WTC11 (cell line): ENCODE measurements around the gene PROCR. TPM values are rescaled to one million over a fixed set of nuclear protein-coding genes. Genes with fewer than 3 reads are reported as not detected.
A peak's percentile ranks its signal among the peaks of the same experiment; 100 is the strongest.
"Not testable (repeated sequence)": the region's sequence is repeated elsewhere in the genome, so short reads cannot be mapped to it uniquely, and the experiment has no call there.

Source experiments
- ATAC-seq: fragments of 200-7000 bp; cut with Tn5 transposase; 2 replicates; pipeline ENCODE4 v1.10.0; 2021; ENCODE audit warnings: mild to moderate bottlenecking, moderate library complexity
- CTCF ChIA-PET: fragments of 300-600 bp; sonication (Branson Sonifier 250); formaldehyde crosslinking; loops from one replicate; lab custom pipeline; 2021; ENCODE audit warnings: antibody characterized with exemption; lab: Charles Lee
- POLR2A ChIA-PET: fragments of 350-600 bp; sonication (Branson Sonifier 250); formaldehyde crosslinking; loops from one replicate; lab custom pipeline; 2021; ENCODE audit warnings: antibody characterized with exemption; lab: Charles Lee
- DNase-seq: peaks from one replicate; pipeline ENCODE4 v3.0.0; 2021; ENCODE audit warnings: low spot score
- H3K27ac Mint-ChIP-seq: 2 replicates; pipeline ENCODE4 v1.8.0; 2021; ENCODE audit warnings: mixed read lengths
- H3K27me3 Mint-ChIP-seq: 2 replicates; pipeline ENCODE4 v1.8.0; 2021; ENCODE audit warnings: low read depth, mild to moderate bottlenecking, moderate library complexity, mixed read lengths
- H3K36me3 Mint-ChIP-seq: 2 replicates; pipeline ENCODE4 v1.8.0; 2021; ENCODE audit warnings: mixed read lengths
- H3K4me1 Mint-ChIP-seq: 2 replicates; pipeline ENCODE4 v1.8.0; 2022; ENCODE audit warnings: mixed read lengths
- H3K4me3 Mint-ChIP-seq: 2 replicates; pipeline ENCODE4 v1.8.0; 2021; ENCODE audit warnings: mild to moderate bottlenecking, moderate library complexity, mixed read lengths
- H3K9me3 Mint-ChIP-seq: 2 replicates; pipeline ENCODE4 v1.8.0; 2021; ENCODE audit warnings: mixed read lengths
- ARID4B ChIP-seq: sonication (generic); formaldehyde crosslinking; IDR thresholded peaks from 2 replicates; pipeline ENCODE4 v1.8.0; 2023; ENCODE audit warnings: missing genetic modification reagents, mild to moderate bottlenecking, borderline replicate concordance
- CREB1 ChIP-seq: sonication (generic); formaldehyde crosslinking; IDR thresholded peaks from 2 replicates; pipeline ENCODE4 v1.8.0; 2023; ENCODE audit warnings: mild to moderate bottlenecking, missing genetic modification reagents
- HMGA2 ChIP-seq: fragments of 250-450 bp; sonication (Bioruptor Pico); IDR thresholded peaks from 2 replicates; pipeline ENCODE4 v1.4.0; 2021; ENCODE audit warnings: mild to moderate bottlenecking, moderate library complexity
- MXD4 ChIP-seq: fragments of 250-450 bp; sonication (Bioruptor Pico); IDR thresholded peaks from 2 replicates; pipeline ENCODE4 v1.8.0; 2021; ENCODE audit warnings: mild to moderate bottlenecking, moderate library complexity, borderline replicate concordance
- NR1H2 ChIP-seq: sonication (generic); formaldehyde crosslinking; IDR thresholded peaks from 2 replicates; pipeline ENCODE4 v1.9.0; 2021; ENCODE audit warnings: mild to moderate bottlenecking, moderate library complexity, missing genetic modification reagents
- SOX15 ChIP-seq: fragments of 250-450 bp; sonication (Bioruptor Pico); IDR thresholded peaks from 2 replicates; pipeline ENCODE4 v1.9.0; 2021; ENCODE audit warnings: mild to moderate bottlenecking
- SP1 ChIP-seq: sonication (generic); formaldehyde crosslinking; conservative IDR thresholded peaks from 2 replicates; pipeline ENCODE4 v1.8.1; 2022; ENCODE audit warnings: missing genetic modification reagents
- TEAD1 ChIP-seq: sonication (generic); formaldehyde crosslinking; IDR thresholded peaks from 2 replicates; pipeline ENCODE4 v1.8.0; 2022; ENCODE audit warnings: mild to moderate bottlenecking, missing genetic modification reagents
- ZBTB21 ChIP-seq: sonication (generic); formaldehyde crosslinking; IDR thresholded peaks from 2 replicates; pipeline ENCODE4 v1.8.1; 2023; ENCODE audit warnings: mild to moderate bottlenecking, missing genetic modification reagents, borderline replicate concordance
- ZNF121 ChIP-seq: sonication (generic); formaldehyde crosslinking; IDR thresholded peaks from 2 replicates; pipeline ENCODE4 v1.8.0; 2023; ENCODE audit warnings: missing genetic modification reagents
- ZNF281 ChIP-seq: sonication (generic); formaldehyde crosslinking; IDR thresholded peaks from 2 replicates; pipeline ENCODE4 v1.8.0; 2023; ENCODE audit warnings: mild to moderate bottlenecking, missing genetic modification reagents
- total RNA-seq: library from RNA; stranded (reverse); gene quantifications from 3 replicates; pipeline ENCODE4 v1.2.3, GENCODE V29; 2021

PROCR gene
- total RNA-seq, 1 experiment from 2014 or later, result 29.7 TPM

GRCh38 chr20:35156978-35157377, 14.9 kb upstream of the PROCR start (continued):
- no peak for TF ChIP-seq ARID4B
- TF ChIP-seq SP1, result no peak
- no peak for TF ChIP-seq TEAD1
- TF ChIP-seq NR1H2 (CRISPR knock-in tag), result no peak
- TF ChIP-seq ZNF121, result no peak
- no peak for TF ChIP-seq CREB1 (CRISPR knock-in tag)
- TF ChIP-seq HMGA2 (CRISPR knock-in tag), result no peak
- no peak for TF ChIP-seq ZNF281
- no peak for TF ChIP-seq ZBTB21 (CRISPR knock-in tag)
- TF ChIP-seq SOX15 (CRISPR knock-in tag), result no peak

GRCh38 chr20:35160341-35160740, 11.5 kb upstream of the PROCR start:
- H3K9me3 Mint-ChIP-seq, result peaks cover 24% of the 10 kb centered on the region
- H3K27ac Mint-ChIP-seq, POLR2A ChIA-PET, H3K4me1 Mint-ChIP-seq, H3K4me3 Mint-ChIP-seq, DNase-seq, H3K27me3 Mint-ChIP-seq, ATAC-seq, H3K36me3 Mint-ChIP-seq: not testable (repeated sequence)
- CTCF ChIA-PET, result interaction anchor here (1.3 kb wide), 1 partner anchor 64 kb away, joined by 6 read pairs; no protein-coding TSS in a partner anchor

- POLR2A ChIA-PET, H3K4me3 Mint-ChIP-seq: not testable (repeated sequence)
Observed at GRCh38 chr20:35164531-35164930, 7.3 kb upstream of the PROCR start.

GRCh38 chr20:35165221-35166185, 6.4 kb upstream of the PROCR start:
- Mint-ChIP-seq H3K9me3 (peaks cover 23% of the 10 kb centered on the region), H3K4me3 (no peak overlapping the region), H3K36me3 (peaks cover 3% of the 10 kb centered on the region; the same call in 1 of the 2 replicates), H3K27ac (peak overlapping the region; percentile 90; the same call in 1 of the 2 replicates), H3K4me1 (peaks cover 20% of the 10 kb centered on the region), H3K27me3 (no peaks in the 10 kb centered on the region; the same call in 1 of the 2 replicates)
- CTCF ChIA-PET, result interaction anchor here (0.6 to 2.8 kb wide), 3 partner anchors 19 to 95 kb away, joined by 3 to 37 read pairs (median 11); partner anchors contain the start of gene EDEM2
- POLR2A ChIA-PET, result interaction anchor here (1.0 to 1.6 kb wide), 2 partner anchors 18 to 1676 kb away, joined by 3 to 9 read pairs; partner anchors contain the start of genes CBFA2T2 and EDEM2
- no peak for ATAC-seq
- TF ChIP-seq MXD4 (CRISPR knock-in tag), result no peak
- no peak for DNase-seq

More at GRCh38 chr20:35164531-35164930, 7.3 kb upstream of the PROCR start:
- DNase-seq, ATAC-seq, H3K27me3 Mint-ChIP-seq, CTCF ChIA-PET, H3K36me3 Mint-ChIP-seq, H3K27ac Mint-ChIP-seq: not testable (repeated sequence)
- peaks cover 24% of the 10 kb centered on the region for H3K9me3 Mint-ChIP-seq
- peaks cover 20% of the 10 kb centered on the region for H3K4me1 Mint-ChIP-seq
